Panc1 (cell line): ENCODE data around the gene COL4A1. TPM values are rescaled to one million over a fixed set of nuclear protein-coding genes. Genes with fewer than 3 reads are reported as not detected.

Source experiments
- ATAC-seq: fragments of 200-7000 bp; cut with Tn5 transposase; 2 replicates; pipeline ENCODE4 v1.9.1; 2020; ENCODE audit warnings: mild to moderate bottlenecking, moderate library complexity
- BruUV-seq: library from RNA; stranded (reverse); fragments of 400-500 nt; replicated peaks from 2 replicates; lab custom pipeline; 2021; lab: Mats Ljungman, UMichigan
- CTCF ChIA-PET: fragments of 300-600 bp; sonication (Branson Sonifier 250); formaldehyde crosslinking; loops from one replicate; lab custom pipeline; 2022; ENCODE audit warnings: antibody characterized with exemption; lab: Charles Lee
- POLR2A ChIA-PET: fragments of 300-600 bp; sonication (Branson Sonifier 250); formaldehyde crosslinking; loops from one replicate; lab custom pipeline; 2022; ENCODE audit warnings: antibody characterized with exemption; lab: Charles Lee
- DNase-seq: peaks from one replicate; pipeline ENCODE4 v3.0.0-alpha.2; 2010; ENCODE audit warnings: low read depth, low spot score
- H3K27ac ChIP-seq: 2 replicates; pipeline ENCODE4 v1.5.1; 2011; ENCODE audit warnings: mild to moderate bottlenecking, low read length, inconsistent platforms
- H3K27me3 ChIP-seq: fragments of 200-500 bp; sonication (Bioruptor generic); 2 replicates; pipeline ENCODE4 v1.6.0; 2014; ENCODE audit warnings: low read length, inconsistent platforms; ENCODE audit not compliant: control insufficient read depth, insufficient read depth
- H3K36me3 ChIP-seq: fragments of 200-500 bp; sonication (Bioruptor generic); 2 replicates; pipeline ENCODE4 v1.5.1; 2014; ENCODE audit warnings: inconsistent platforms, mild to moderate bottlenecking, low read length, moderate library complexity; ENCODE audit not compliant: control insufficient read depth, insufficient read depth
- H3K4me1 ChIP-seq: 2 replicates; pipeline ENCODE4 v1.5.1; 2011; ENCODE audit warnings: inconsistent platforms, mild to moderate bottlenecking, low read length, moderate library complexity; ENCODE audit not compliant: control insufficient read depth, insufficient read depth
- H3K4me3 ChIP-seq, 2 experiments: 2 replicates each; pipeline ENCODE4 v1.5.1; 2011 to 2012; ENCODE audit warnings: low read depth in 2 of 2, low read length in 2 of 2, mild to moderate bottlenecking in 2 of 2, inconsistent platforms in 1 of 2, moderate library complexity in 1 of 2
- H3K9me3 ChIP-seq: fragments of 200-500 bp; sonication (Bioruptor generic); 2 replicates; pipeline ENCODE4 v1.5.1; 2014; ENCODE audit warnings: low read depth, mild to moderate bottlenecking, inconsistent platforms, low read length, moderate library complexity; ENCODE audit not compliant: control insufficient read depth, insufficient read depth
- POLR2AphosphoS5 ChIP-seq: IDR thresholded peaks from 2 replicates; pipeline ENCODE4 v1.6.1; 2012; ENCODE audit warnings: mild to moderate bottlenecking, low read depth, low read length, moderate library complexity
- SIN3A ChIP-seq: IDR thresholded peaks from 2 replicates; pipeline ENCODE4 v1.6.1; 2012; ENCODE audit warnings: low read depth, mild to moderate bottlenecking, low read length, moderate library complexity, borderline replicate concordance; ENCODE audit not compliant: insufficient read depth
- TCF7L2 ChIP-seq: IDR thresholded peaks from 2 replicates; pipeline ENCODE4 v1.6.1; 2011; ENCODE audit warnings: mild to moderate bottlenecking, low read depth, low read length, inconsistent platforms
- in situ Hi-C: cut with HindIII; loops from 2 replicates; pipeline ENCODE4 v1.10.0; 2016; ENCODE audit warnings: low sequenced_read_pairs, low pct_unique_long_range_greater_than_20kb
- intact Hi-C: fragments of 100-400 bp; cut with micrococcal nuclease; formaldehyde crosslinking; loops from one replicate; pipeline ENCODE4 v1.10.0; 2022; ENCODE audit not compliant: unreplicated experiment
- total RNA-seq: library from RNA; stranded (reverse); gene quantifications from one replicate; pipeline ENCODE4 v1.2.1, GENCODE V29; 2021; ENCODE audit not compliant: unreplicated experiment
- TF ChIP-seq, protein P1 (sequence below), 2 experiments: IDR thresholded peaks; 2 replicates each; pipeline ENCODE4 v1.6.1; 2011 to 2012; ENCODE audit warnings: low read depth in 2 of 2, control low read depth in 1 of 2, low read length in 1 of 2, mild to moderate bottlenecking in 1 of 2, moderate library complexity in 1 of 2; ENCODE audit not compliant: insufficient read depth in 1 of 2
- TF ChIP-seq, protein P2 (sequence below): fragments of 450-650 bp; IDR thresholded peaks from 2 replicates; pipeline ENCODE4 v1.5.1; 2017; ENCODE audit warnings: mild to moderate bottlenecking

Gene COL4A1
- total RNA-seq, 1 experiment from 2014 or later: 1.1 TPM

DNA sequence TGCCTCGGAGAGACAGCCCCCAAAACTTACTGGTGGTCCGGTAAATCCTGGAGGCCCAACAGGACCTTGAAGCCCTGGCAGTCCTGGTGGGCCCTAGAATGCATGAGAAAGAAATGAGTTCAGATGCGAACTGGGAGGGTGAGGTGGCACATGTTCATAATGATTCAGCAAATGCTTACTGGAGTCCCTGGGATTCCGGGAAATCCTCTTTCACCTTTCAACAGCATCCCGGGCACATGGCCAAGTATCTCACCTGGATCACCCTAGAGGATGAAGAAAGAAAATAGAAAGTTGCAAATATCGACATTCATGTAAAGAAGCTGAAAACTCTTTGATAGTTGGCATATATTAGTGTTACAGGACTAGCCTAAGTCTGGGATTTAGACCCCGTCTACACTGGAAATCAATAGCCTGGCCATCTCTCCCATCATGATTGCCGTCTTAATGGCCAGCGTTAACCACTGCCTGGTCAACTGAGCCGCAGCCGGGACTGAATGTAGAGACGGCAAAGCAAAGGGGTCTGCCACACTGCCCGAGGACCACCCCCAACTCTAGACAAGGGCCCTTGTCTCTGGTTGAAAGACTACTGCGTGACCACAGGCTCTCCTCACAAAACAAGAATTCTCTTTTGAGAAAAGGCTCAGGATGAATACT, 96.9 kb downstream of the COL4A1 start:
- H3K4me1 ChIP-seq: no peaks in the 10 kb centered on the region
- no peaks in the 10 kb centered on the region for H3K36me3 ChIP-seq
- no peak for ATAC-seq
- intact Hi-C loops (no loop called here), in situ Hi-C loops (no loop called here)
- H3K27me3 ChIP-seq: no peaks in the 10 kb centered on the region
- TF ChIP-seq TCF7L2 (no peak), POLR2AphosphoS5 (no peak), SIN3A (no peak)
- TF ChIP-seq, protein P1, sequence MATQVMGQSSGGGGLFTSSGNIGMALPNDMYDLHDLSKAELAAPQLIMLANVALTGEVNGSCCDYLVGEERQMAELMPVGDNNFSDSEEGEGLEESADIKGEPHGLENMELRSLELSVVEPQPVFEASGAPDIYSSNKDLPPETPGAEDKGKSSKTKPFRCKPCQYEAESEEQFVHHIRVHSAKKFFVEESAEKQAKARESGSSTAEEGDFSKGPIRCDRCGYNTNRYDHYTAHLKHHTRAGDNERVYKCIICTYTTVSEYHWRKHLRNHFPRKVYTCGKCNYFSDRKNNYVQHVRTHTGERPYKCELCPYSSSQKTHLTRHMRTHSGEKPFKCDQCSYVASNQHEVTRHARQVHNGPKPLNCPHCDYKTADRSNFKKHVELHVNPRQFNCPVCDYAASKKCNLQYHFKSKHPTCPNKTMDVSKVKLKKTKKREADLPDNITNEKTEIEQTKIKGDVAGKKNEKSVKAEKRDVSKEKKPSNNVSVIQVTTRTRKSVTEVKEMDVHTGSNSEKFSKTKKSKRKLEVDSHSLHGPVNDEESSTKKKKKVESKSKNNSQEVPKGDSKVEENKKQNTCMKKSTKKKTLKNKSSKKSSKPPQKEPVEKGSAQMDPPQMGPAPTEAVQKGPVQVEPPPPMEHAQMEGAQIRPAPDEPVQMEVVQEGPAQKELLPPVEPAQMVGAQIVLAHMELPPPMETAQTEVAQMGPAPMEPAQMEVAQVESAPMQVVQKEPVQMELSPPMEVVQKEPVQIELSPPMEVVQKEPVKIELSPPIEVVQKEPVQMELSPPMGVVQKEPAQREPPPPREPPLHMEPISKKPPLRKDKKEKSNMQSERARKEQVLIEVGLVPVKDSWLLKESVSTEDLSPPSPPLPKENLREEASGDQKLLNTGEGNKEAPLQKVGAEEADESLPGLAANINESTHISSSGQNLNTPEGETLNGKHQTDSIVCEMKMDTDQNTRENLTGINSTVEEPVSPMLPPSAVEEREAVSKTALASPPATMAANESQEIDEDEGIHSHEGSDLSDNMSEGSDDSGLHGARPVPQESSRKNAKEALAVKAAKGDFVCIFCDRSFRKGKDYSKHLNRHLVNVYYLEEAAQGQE (IDR thresholded peaks at IDR 0.05; ENCODE audit: insufficient read depth in 1 of 2, low read depth in 2 of 2, low read length in 1 of 2): no peak
- TF ChIP-seq, protein P2, sequence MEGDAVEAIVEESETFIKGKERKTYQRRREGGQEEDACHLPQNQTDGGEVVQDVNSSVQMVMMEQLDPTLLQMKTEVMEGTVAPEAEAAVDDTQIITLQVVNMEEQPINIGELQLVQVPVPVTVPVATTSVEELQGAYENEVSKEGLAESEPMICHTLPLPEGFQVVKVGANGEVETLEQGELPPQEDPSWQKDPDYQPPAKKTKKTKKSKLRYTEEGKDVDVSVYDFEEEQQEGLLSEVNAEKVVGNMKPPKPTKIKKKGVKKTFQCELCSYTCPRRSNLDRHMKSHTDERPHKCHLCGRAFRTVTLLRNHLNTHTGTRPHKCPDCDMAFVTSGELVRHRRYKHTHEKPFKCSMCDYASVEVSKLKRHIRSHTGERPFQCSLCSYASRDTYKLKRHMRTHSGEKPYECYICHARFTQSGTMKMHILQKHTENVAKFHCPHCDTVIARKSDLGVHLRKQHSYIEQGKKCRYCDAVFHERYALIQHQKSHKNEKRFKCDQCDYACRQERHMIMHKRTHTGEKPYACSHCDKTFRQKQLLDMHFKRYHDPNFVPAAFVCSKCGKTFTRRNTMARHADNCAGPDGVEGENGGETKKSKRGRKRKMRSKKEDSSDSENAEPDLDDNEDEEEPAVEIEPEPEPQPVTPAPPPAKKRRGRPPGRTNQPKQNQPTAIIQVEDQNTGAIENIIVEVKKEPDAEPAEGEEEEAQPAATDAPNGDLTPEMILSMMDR: no peak
- no peaks in the 10 kb centered on the region for H3K9me3 ChIP-seq
- BruUV-seq: no TSS peak
- DNase-seq: no peak
- no peak overlapping the region for H3K27ac ChIP-seq
- CTCF ChIA-PET: no interaction called here
- POLR2A ChIA-PET: no interaction called here
- no peak overlapping the region for H3K4me3 ChIP-seq

DNA sequence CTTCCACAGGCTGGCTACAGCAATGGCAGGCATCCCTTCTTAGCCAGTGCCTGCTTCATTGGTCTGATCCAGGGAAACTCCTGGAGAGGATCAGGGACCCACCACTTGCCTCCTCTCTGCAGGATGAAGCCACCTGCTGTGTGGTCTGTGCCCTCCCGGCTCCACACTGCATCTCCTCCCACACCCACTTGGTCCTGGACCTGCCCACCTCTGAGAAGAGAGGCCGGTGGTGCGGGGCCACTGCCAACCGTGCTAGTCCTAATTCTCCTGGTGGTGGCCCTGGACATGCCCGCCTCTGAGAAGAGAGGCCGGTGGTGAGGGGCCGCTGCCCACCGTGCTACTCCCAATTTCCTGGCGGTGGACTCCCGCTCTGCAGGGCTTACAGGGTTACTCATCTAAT, 98.8 kb downstream of the COL4A1 start:
- no peaks in the 10 kb centered on the region for H3K27me3 ChIP-seq
- ATAC-seq (no peak), DNase-seq (no peak)
- TF ChIP-seq SIN3A: no peak
- no peaks in the 10 kb centered on the region for H3K36me3 ChIP-seq
- intact Hi-C loops (no loop called here), in situ Hi-C loops (no loop called here)
- POLR2A ChIA-PET: no interaction called here
- no TSS peak for BruUV-seq
- CTCF ChIA-PET: no interaction called here
- no peak overlapping the region for H3K4me3 ChIP-seq
- no peaks in the 10 kb centered on the region for H3K4me1 ChIP-seq
- no peak overlapping the region for H3K27ac ChIP-seq
- no peaks in the 10 kb centered on the region for H3K9me3 ChIP-seq

DNA sequence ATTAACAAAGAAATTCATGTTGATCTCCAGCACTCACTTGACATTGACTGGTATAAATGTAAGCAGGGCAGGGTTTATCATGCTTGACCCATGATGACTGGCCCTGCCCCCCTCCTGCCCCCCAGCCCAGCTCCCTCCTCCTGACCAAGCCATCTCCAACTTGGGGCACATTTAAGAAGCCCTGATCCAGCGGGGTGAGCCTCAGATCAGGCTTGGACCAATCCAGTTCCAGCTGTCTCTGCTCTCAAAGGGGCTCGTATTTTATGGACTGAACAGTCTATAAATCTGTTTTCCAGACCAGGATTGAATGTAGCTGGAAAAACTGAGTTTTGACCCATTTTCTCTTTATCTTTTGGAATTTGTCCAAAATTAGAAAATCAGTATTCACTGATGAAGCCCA, 100.0 kb downstream of the COL4A1 start:
- ChIA-PET POLR2A (no interaction called here), CTCF (no interaction called here)
- DNase-seq: no peak
- BruUV-seq: no TSS peak
- H3K27me3 ChIP-seq: no peaks in the 10 kb centered on the region
- ATAC-seq: no peak
- TF ChIP-seq, protein P1 (IDR thresholded peaks at IDR 0.05; ENCODE audit: insufficient read depth in 1 of 2, low read depth in 2 of 2, low read length in 1 of 2): no peak
- TF ChIP-seq, protein P2: no peak
- TF ChIP-seq SIN3A: no peak
- no peak for TF ChIP-seq POLR2AphosphoS5
- no peak for TF ChIP-seq TCF7L2
- in situ Hi-C loops (no loop called here), intact Hi-C loops (no loop called here)
- H3K4me1 ChIP-seq: no peaks in the 10 kb centered on the region
- no peaks in the 10 kb centered on the region for H3K36me3 ChIP-seq
- no peak overlapping the region for H3K4me3 ChIP-seq
- no peak overlapping the region for H3K27ac ChIP-seq
- no peaks in the 10 kb centered on the region for H3K9me3 ChIP-seq
